Stimulated activated naive CD8-positive, alpha-beta T cell treated with anti-CD3 and anti-CD28 coated beads, Interleukin-15, Interleukin-2, amounts not matched to agents 100 U/mL and 50 U/mL, for 24 hours (primary cell): ENCODE data around the gene HSPA13.
"Not testable (repeated sequence)": the region's sequence is repeated elsewhere in the genome, so short reads cannot be mapped to it uniquely, and the experiment has no call there.

Experiments
- ATAC-seq: fragments of 150-1000 bp; cut with Tn5 transposase; one replicate; pipeline ENCODE4 v1.10.0; 2021
- DNase-seq: peaks from one replicate; pipeline ENCODE4 v3.0.0; 2021

HSPA13 gene

GRCh38 chr21:14382835-14383595 is at the start of gene HSPA13:
HSPA13 (minus strand) TSS chr21:14383146; CDS start chr21:14383119, 27 bp downstream.
- DNase-seq (peak; percentile 97), ATAC-seq (peak; percentile 99)

DNA sequence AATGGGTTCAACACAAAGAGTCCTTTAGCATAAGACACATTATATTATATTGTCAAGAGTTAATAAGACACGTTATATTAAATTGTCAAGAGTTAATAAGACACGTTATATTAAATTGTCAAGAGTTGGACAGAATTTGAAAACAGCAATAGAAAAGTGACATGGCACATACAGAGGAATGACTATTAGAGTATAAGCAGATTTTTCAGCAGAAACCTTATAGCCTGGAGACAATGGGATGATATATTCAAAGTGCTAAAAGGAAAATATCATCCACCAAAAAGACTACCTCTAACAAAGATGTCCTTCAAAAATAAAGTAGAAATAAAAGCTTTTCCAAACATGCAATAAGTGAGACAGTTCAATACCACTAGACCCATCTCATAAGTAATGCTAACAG is 36.0 kb upstream of the HSPA13 start:
- DNase-seq (no peak), ATAC-seq (no peak)

DNA sequence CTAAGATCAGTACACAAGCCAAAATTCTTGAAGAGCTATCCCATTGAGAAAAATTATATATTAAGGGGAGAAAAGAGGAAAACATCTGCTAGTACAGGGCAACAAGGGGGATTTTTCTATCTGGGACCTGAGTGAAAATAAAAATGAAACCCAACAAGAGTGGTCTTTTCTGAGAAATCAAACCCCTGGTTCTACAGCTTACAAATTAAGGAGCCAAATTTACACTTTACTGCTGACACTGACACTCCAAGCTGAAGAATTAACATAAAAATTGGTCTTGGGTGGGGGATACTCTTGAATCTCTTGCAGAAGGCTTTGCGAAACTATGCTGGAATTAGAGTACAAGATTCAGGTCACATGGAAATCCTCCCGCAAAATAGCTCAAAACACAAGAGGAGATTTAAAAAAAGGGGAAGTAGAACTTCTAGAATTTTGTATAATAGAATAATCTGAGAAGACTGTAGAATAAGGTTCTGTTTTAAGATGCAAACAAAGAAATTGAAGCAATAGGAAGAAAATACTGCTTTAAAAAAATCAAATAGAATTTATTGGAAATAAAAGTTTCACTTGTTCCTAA is 32.1 kb upstream of the HSPA13 start:
- DNase-seq (no peak), ATAC-seq (no peak)

DNA sequence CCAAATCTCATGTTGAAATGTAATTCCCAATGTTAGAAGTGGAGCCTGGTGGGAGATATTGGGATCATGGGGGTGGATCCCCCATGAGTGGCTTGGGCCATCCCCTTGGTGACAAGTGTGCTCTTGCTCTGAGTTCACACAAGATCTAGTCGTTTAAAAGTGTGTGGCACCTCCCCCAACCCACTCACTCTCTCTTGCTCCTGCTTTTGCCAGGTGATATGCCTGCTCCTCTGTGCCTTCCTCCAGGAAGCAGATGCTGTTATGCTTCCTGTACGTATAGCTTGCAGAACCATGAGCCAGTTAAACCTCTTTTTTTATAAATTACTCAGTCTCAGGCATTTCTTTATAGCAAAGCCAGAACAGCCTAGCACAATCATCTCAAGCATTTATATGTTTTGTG is 23.0 kb upstream of the HSPA13 start:
- ATAC-seq = no peak
- no peak for DNase-seq

- ATAC-seq = no peak
- DNase-seq = no peak
Measured at GRCh38 chr21:14405225-14405624, 22.3 kb upstream of the HSPA13 start.

DNA sequence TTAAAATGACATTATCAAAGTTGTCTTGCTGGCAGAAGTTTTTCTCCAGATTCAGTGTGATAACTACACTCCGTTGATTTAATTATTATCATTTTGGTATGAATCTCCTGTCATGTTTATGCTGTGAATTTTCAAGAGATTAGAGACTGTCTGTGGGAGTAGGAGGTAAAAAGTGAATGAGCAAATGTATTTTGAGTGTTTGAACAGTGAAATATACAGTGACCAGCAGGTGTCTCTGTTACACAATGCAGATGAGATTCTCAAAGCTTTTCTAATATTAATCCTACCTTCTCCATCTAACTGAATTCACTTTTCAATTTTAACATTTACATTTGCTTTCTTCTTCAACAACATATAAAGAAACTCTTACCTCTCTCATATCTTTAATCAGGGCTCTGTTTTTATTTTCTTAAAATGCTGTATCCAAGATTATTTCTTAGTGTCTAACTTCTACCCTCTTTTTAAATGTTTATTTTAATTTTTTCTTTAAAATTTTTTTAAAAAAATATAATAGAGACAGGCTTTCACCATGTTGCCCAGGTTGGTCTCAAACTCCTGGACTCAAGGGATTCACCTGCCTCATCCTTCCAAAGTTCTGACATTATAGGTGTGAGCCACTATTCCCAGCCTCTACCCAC is 20.9 kb upstream of the HSPA13 start:
- DNase-seq = no peak
- no peak for ATAC-seq

DNA sequence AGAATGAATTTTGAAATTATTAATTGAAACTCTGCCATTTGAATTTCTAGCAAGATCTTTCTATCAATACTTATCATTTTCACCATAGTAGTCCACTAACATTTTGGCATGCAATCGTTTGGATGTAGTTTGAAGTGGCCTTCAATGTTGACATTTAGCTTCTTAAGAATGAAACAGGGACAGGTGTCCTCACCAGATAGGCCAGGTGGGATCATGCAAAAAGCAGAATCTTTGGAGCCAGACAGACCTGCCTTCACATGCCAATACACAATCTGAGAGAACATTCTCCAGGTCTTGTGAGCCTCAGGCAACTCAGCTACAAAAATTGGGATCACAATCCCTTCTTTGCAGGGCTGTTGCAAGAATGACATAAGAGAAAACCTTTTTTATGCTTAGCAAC is 18.3 kb upstream of the HSPA13 start:
- no peak for ATAC-seq
- DNase-seq = no peak

- ATAC-seq = no peak
- DNase-seq = no peak
Measured at GRCh38 chr21:14388282-14388681, 5.3 kb upstream of the HSPA13 start.

DNA sequence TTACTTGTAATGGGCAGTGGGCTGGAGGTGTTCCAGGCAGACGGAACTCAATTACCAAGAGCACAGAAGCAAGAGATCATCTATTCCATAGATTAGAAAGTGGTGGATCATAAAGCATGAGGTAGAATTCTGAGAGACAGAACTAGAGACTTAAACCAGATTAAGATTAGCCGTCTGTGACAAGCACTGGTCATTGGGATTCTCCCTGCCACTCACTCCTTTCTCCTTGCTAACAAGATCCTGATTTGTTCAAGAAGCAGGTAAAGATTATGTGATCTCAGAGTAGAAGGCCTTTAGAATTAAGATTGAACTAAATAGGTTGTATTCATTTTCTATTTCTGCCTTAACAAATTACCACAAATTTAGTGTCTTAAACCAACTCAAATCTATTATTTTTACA is 1.5 kb upstream of the HSPA13 start:
- no peak for DNase-seq
- no peak for ATAC-seq

DNA sequence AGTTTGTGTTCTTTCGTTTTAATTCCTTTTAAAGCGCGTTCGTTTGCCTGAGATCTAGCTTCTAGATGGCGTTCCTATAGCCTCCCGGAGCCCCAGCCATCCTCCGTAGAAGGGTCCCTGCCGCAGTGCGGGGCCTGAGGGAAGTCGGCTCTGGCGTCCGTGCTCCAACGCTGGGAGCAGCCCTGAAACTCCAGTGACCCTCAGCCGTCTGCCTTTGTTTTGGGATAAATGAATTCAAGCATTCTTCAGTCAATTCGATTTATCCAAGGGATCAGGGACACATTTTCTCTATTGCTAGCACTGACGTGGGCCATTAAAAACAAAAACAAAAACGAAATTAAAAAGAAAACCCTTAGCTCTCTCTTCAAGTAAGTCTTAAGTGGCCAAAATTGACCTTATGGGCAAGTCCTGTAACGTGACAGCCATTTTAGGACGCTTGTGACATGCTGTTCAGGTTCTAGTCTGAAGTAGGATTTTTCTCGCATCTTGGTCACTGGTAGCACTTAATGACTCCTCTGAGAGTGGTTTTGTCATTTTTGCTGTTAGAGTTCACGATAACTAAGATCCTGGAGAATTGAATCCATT is 742 bp upstream of the HSPA13 start:
- ATAC-seq = peak; percentile 10
- DNase-seq = no peak

DNA sequence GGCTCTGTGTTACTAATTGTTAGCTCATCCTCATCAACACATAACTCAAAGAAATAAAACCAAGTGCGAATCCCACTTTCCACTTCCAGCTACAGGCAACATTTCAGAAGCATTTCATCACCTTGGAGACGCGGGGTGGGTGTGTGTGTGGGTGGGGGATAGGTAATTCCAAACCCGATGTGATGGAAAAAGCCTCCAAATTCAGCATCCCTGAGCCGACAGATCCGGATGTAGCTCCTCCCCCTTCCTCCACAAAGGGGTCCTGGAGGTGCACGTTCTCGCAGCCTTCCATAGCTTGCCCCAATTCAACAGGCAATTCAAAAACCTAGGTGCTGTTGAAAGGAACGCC is 486 bp downstream of the HSPA13 start:
- peak; percentile 46 for DNase-seq

GRCh38 chr21:14376854-14377253 is 6.1 kb downstream of the HSPA13 start:
- DNase-seq (no peak), ATAC-seq (no peak)

More for the DNA sequence above, 486 bp downstream of the HSPA13 start:
- peak; percentile 0 for ATAC-seq

- DNase-seq (no peak), ATAC-seq (no peak)
Measured at GRCh38 chr21:14366998-14367397, 15.9 kb downstream of the HSPA13 start.

GRCh38 chr21:14361958-14362357 is 21.0 kb downstream of the HSPA13 start:
- DNase-seq (no peak), ATAC-seq (no peak)

GRCh38 chr21:14358775-14359174 is 24.2 kb downstream of the HSPA13 start:
- no peak for DNase-seq
- no peak for ATAC-seq

DNA sequence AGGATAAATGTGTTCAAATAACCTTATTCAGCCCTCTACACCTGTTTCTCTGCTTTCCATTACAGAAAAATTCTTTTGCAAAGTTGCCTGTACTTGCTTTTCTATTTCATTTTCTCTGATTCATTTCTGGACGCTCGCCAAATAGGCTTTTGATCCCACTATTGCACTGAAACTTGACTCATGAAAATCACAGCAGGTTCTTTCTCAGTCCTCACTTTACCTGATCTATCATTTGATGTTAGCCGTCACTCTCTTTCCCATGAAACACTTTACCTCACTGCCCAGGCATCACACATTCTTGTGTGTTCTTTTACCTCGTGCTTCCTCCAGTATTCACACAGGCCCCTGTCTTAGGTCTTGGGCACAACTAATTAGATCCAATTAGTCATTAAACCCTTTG is 26.2 kb downstream of the HSPA13 start:
- no peak for ATAC-seq
- DNase-seq = no peak

GRCh38 chr21:14354515-14354914 is 28.4 kb downstream of the HSPA13 start:
- ATAC-seq (no peak), DNase-seq (no peak)

DNA sequence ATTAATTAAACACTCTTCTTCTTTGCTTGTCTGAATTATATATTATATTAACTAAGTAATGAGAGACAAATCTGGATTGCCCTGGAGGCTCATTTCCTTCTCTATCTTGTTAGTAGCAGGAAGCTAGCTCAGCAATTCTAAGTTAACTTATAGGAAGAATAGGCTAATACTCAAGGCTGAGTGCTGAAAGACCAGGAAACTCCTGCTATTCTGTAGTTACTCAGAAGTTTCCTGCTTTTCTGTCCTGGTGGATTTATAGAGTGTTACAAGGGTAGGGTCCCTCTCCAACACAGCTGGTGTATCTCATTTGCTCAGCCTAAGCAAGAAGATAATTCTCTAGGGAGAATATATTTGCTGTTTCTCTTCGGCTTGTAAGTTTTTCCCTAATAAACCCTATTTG is 29.2 kb downstream of the HSPA13 start:
- DNase-seq (no peak), ATAC-seq (no peak)

- DNase-seq (no peak), ATAC-seq (no peak)
Measured at GRCh38 chr21:14353231-14353630, 29.7 kb downstream of the HSPA13 start.

GRCh38 chr21:14327346-14327745 is 55.6 kb downstream of the HSPA13 start:
- ATAC-seq = not testable (repeated sequence)

DNA sequence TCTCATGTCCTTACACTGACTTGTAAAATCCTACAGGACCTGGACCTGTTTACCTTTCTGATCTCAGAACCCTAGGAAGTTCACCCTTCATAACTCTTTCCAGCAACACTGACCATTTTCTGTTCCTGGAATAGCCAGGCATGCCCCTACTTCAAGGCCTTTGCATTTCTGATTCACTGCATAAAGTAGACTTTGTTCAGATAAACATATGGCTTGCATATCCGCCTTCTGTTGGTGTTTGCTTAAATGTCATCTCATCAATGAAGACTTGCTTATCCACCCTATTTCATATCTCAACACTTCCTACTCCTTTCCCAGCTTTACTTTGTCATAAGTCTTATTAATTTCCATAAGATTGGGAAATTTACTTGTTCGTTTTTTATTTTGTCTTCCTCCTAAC is 57.4 kb downstream of the HSPA13 start:
- no peak for ATAC-seq
- no peak for DNase-seq

More at GRCh38 chr21:14327346-14327745, 55.6 kb downstream of the HSPA13 start:
- not testable (repeated sequence) for DNase-seq
